SK-N-SH (cell line): ENCODE measurements around the gene ECI1. TPM values are rescaled to one million over a fixed set of nuclear protein-coding genes. Genes with fewer than 3 reads are reported as not detected.
A peak's percentile ranks its signal among the peaks of the same experiment; 100 is the strongest.
"Not testable (repeated sequence)": the region's sequence is repeated elsewhere in the genome, so short reads cannot be mapped to it uniquely, and the experiment has no call there.

Source experiments
- CTCF ChIA-PET: fragments of 300-600, 350-600 bp; formaldehyde crosslinking; extraction: SDS; loops from one replicate; lab custom pipeline; 2021; lab: Yijun Ruan, JAX
- POLR2A ChIA-PET: fragments of 350-600 bp; sonication (Branson Sonifier 250); formaldehyde crosslinking; extraction: SDS; loops from one replicate; lab custom pipeline; 2020; ENCODE audit warnings: antibody characterized with exemption, inconsistent platforms; lab: Yijun Ruan, JAX
- DNase-seq: peaks from one replicate; pipeline ENCODE4 v3.0.0; 2012
- H2AFZ ChIP-seq: fragments of 200-600 bp; sonication (generic); 2 replicates; pipeline ENCODE4 v1.8.1; 2016; ENCODE audit warnings: antibody characterized with exemption, mild to moderate bottlenecking, low read depth
- H3F3A ChIP-seq: fragments of 200-600 bp; sonication (generic); replicated peaks from 2 replicates; pipeline ENCODE3; 2016; ENCODE audit warnings: antibody characterized with exemption, mild to moderate bottlenecking; ENCODE audit not compliant: insufficient read depth
- H3K27ac ChIP-seq, 2 experiments: fragments of 200-500 bp in 1 of 2; fragments of 200-600 bp in 1 of 2; sonication (Bioruptor generic) in 1 of 2; sonication (generic), shearing (Covaris generic) in 1 of 2; 2 replicates each; pipeline versions ENCODE4 v1.5.1 to v1.6.1; 2014 to 2016; ENCODE audit warnings: low read depth in 2 of 2, inconsistent platforms in 1 of 2, low read length in 1 of 2, mild to moderate bottlenecking in 1 of 2, mixed read lengths in 1 of 2
- H3K27me3 ChIP-seq: fragments of 200-600 bp; sonication (generic), shearing (Covaris generic); 2 replicates; pipeline ENCODE4 v1.6.1; 2016; ENCODE audit warnings: mixed run types; ENCODE audit not compliant: insufficient read depth
- H3K36me3 ChIP-seq, 2 experiments: fragments of 200-500 bp in 1 of 2; fragments of 200-600 bp in 1 of 2; sonication (Bioruptor generic) in 1 of 2; sonication (generic) in 1 of 2; replicated peaks in 1 of 2; 2 replicates each; pipeline versions ENCODE3 to v1.5.1; 2014 to 2016; ENCODE audit warnings: low read length in 1 of 2, mild to moderate bottlenecking in 1 of 2; ENCODE audit not compliant: insufficient read depth in 2 of 2, control insufficient read depth in 1 of 2
- H3K4me1 ChIP-seq, 2 experiments: fragments of 200-500 bp in 1 of 2; fragments of 200-600 bp in 1 of 2; sonication (Bioruptor generic) in 1 of 2; sonication (generic), shearing (Covaris generic) in 1 of 2; 2 replicates each; pipeline versions ENCODE4 v1.5.1 to v1.6.1; 2014 to 2016; ENCODE audit warnings: low read depth in 1 of 2, low read length in 1 of 2, mixed run types in 1 of 2; ENCODE audit not compliant: insufficient read depth in 2 of 2, control insufficient read depth in 1 of 2
- H3K4me2 ChIP-seq: fragments of 200-600 bp; sonication (generic), shearing (Covaris generic); 2 replicates; pipeline ENCODE4 v1.6.1; 2017; ENCODE audit warnings: mixed run types
- H3K4me3 ChIP-seq, 2 experiments: fragments of 200-500 bp in 1 of 2; fragments of 200-600 bp in 1 of 2; sonication (Bioruptor generic) in 1 of 2; sonication (generic), shearing (Covaris generic) in 1 of 2; 2 replicates each; pipeline versions ENCODE4 v1.5.1 to v1.8.1; 2014 to 2016; ENCODE audit warnings: low read depth in 2 of 2, inconsistent platforms in 1 of 2, low read length in 1 of 2, mild to moderate bottlenecking in 1 of 2, mixed read lengths in 1 of 2, moderate library complexity in 1 of 2
- H3K79me2 ChIP-seq: fragments of 200-600 bp; sonication (generic); 2 replicates; pipeline ENCODE4 v1.8.1; 2017; ENCODE audit warnings: mild to moderate bottlenecking; ENCODE audit not compliant: insufficient read depth
- H3K9ac ChIP-seq: fragments of 200-600 bp; sonication (generic); 2 replicates; pipeline ENCODE4 v1.6.1; 2017; ENCODE audit warnings: mixed run types
- H3K9me2 ChIP-seq: fragments of 200-600 bp; sonication (generic); 2 replicates; pipeline ENCODE4 v1.6.1; 2017; ENCODE audit warnings: mixed run types
- H3K9me3 ChIP-seq: fragments of 200-600 bp; sonication (generic); 2 replicates; pipeline ENCODE4 v1.6.1; 2017; ENCODE audit warnings: mixed run types, mild to moderate bottlenecking, moderate library complexity
- H4K20me1 ChIP-seq: fragments of 200-600 bp; sonication (generic); 2 replicates; pipeline ENCODE4 v1.6.1; 2017; ENCODE audit warnings: mild to moderate bottlenecking, mixed run types; ENCODE audit not compliant: insufficient read depth
- CHD2 ChIP-seq: fragments of 150-350 bp; IDR thresholded peaks from 2 replicates; pipeline ENCODE4 v1.6.1; 2018; ENCODE audit warnings: low read length; ENCODE audit not compliant: partially characterized antibody
- EP300 ChIP-seq, 2 experiments: IDR thresholded peaks; 2 replicates each; pipeline versions ENCODE4 v1.4.0 to v1.6.1; 2012; ENCODE audit warnings: borderline replicate concordance in 1 of 2, low read depth in 1 of 2, low read length in 1 of 2
- GABPA ChIP-seq: IDR thresholded peaks from 2 replicates; pipeline ENCODE4 v1.4.0; 2012; ENCODE audit warnings: low read depth, mild to moderate bottlenecking
- GATA2 ChIP-seq: sonication (generic); formaldehyde crosslinking; IDR thresholded peaks from 2 replicates; pipeline ENCODE4 v1.5.0; 2020; ENCODE audit warnings: mild to moderate bottlenecking, missing genetic modification reagents
- MXI1 ChIP-seq: IDR thresholded peaks from 2 replicates; pipeline ENCODE4 v1.6.1; 2012; ENCODE audit warnings: mild to moderate bottlenecking, low read depth, low read length, improper control_type of control experiment
- WGBS: methylation state at CpG from one replicate; pipeline ENCODE4 v1.1.6; 2017; ENCODE audit warnings: low lambda C conversion rate; 5-methylcytosine and 5-hydroxymethylcytosine counted together
- polyA plus RNA-seq, 3 experiments: library from polyadenylated mRNA; depleted of rRNA; stranded (reverse); fragments of >200 nt; gene quantifications; 2 replicates each; pipeline ENCODE4 v1.2.3, GENCODE V29; 2012
- TF ChIP-seq, protein P1 (sequence below): IDR thresholded peaks from 2 replicates; pipeline ENCODE4 v1.6.1; 2012; ENCODE audit warnings: mild to moderate bottlenecking, low read depth, low read length, moderate library complexity
- TF ChIP-seq, protein P2 (sequence below): fragments of 150-350 bp; IDR thresholded peaks from 2 replicates; pipeline ENCODE4 v1.6.1; 2016; ENCODE audit warnings: mild to moderate bottlenecking, low read depth, low read length

ECI1 gene
- polyA plus RNA-seq, 1 of the 3 experiments (the other 2 are of a cell fraction): 61.8 TPM

DNA sequence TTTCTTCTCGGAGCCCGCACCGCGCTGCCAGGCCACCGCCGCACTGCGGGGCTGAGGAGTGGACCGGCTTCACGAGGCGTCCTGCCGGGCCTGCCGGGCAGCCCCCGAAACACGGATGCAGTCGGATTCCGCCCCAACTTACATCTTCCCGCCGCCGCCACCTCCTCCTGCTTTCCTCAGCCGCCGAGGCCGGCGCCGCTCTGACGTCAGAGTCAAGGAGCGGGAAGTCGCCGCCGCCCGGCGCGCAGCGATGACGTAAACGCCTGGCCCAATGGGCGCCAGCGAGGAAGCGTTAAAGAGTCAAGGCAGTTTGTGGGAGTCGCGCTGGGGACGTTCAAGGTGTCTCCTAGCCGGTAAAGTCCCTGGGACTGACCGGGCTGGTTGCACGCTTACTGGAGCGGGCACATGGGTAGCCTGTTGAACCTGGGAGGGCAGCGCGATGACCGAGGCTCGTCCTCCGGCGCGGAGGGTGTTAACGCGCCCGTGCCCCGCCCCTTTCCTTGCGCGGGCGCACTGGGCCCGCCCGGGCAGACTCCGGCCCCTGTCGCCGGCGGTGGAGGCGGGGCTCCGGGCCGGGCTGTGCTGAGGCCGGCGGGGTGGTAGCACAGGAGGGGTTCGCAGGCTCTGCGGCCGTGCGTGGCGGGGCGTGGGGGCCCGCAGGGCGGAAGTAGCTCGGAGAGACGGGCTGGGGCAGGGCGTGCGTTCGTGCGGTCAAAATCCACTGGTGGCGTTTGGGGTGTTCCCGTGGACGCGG is 16.7 kb upstream of the ECI1 start, which contains the start of gene RNPS1 (continued):
- TF ChIP-seq GATA2 (CRISPR knock-in tag) (no peak), CHD2 (no peak), EP300 (IDR thresholded peaks at IDR 0.05; ENCODE audit: borderline replicate concordance in 1 of 2, low read depth in 1 of 2, low read length in 1 of 2) (peak in 1 of 2 experiments; percentile 36; a peak in 1 of 4 replicates)
- TF ChIP-seq, protein P1, sequence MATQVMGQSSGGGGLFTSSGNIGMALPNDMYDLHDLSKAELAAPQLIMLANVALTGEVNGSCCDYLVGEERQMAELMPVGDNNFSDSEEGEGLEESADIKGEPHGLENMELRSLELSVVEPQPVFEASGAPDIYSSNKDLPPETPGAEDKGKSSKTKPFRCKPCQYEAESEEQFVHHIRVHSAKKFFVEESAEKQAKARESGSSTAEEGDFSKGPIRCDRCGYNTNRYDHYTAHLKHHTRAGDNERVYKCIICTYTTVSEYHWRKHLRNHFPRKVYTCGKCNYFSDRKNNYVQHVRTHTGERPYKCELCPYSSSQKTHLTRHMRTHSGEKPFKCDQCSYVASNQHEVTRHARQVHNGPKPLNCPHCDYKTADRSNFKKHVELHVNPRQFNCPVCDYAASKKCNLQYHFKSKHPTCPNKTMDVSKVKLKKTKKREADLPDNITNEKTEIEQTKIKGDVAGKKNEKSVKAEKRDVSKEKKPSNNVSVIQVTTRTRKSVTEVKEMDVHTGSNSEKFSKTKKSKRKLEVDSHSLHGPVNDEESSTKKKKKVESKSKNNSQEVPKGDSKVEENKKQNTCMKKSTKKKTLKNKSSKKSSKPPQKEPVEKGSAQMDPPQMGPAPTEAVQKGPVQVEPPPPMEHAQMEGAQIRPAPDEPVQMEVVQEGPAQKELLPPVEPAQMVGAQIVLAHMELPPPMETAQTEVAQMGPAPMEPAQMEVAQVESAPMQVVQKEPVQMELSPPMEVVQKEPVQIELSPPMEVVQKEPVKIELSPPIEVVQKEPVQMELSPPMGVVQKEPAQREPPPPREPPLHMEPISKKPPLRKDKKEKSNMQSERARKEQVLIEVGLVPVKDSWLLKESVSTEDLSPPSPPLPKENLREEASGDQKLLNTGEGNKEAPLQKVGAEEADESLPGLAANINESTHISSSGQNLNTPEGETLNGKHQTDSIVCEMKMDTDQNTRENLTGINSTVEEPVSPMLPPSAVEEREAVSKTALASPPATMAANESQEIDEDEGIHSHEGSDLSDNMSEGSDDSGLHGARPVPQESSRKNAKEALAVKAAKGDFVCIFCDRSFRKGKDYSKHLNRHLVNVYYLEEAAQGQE: no peak; the same call in 1 of the 2 replicates
- TF ChIP-seq, protein P2, sequence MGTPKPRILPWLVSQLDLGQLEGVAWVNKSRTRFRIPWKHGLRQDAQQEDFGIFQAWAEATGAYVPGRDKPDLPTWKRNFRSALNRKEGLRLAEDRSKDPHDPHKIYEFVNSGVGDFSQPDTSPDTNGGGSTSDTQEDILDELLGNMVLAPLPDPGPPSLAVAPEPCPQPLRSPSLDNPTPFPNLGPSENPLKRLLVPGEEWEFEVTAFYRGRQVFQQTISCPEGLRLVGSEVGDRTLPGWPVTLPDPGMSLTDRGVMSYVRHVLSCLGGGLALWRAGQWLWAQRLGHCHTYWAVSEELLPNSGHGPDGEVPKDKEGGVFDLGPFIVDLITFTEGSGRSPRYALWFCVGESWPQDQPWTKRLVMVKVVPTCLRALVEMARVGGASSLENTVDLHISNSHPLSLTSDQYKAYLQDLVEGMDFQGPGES: no peak

DNA sequence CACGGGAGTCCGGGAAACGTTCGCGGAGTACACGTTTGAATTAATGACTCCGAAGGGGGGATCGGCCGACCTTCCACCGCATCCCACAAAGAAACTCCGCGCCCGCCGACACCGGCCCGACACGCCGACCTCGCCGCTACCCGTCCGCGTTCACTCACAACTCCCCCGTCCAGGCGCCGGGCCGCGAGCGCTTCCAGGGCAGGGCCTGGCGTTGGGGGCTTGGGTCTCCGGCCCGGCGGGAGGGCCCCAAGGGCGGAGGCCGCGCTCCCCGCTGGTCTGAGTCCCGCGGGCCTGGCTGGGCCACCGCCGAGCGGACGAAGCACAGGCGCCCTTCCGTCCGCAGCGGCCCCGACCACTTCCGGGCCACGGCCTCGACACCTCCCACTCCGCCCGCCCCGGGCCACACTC is 16.1 kb upstream of the ECI1 start:
- Histone ChIP-seq H3K27ac (peak overlapping the region; percentile 98), H3K36me3 (peaks cover 31 to 34% of the 10 kb centered on the region in 2 experiments), H4K20me1 (peaks cover 55% of the 10 kb centered on the region), H3K4me2 (peak overlapping the region; percentile 97), H3K4me1 (peaks cover 12 to 25% of the 10 kb centered on the region in 2 experiments; a peak in 2 of 4 replicates), H2AFZ (peak overlapping the region; percentile 96; the same call in 1 of the 2 replicates), H3K79me2 (peaks cover 87% of the 10 kb centered on the region), H3K4me3 (peak overlapping the region; percentile 92 to 94), H3K9ac (peak overlapping the region; percentile 97)
- H3K9me3 ChIP-seq, H3K9me2 ChIP-seq, CTCF ChIA-PET, H3K27me3 ChIP-seq, POLR2A ChIA-PET, H3F3A ChIP-seq: not testable (repeated sequence)
- TF ChIP-seq GABPA (peak; percentile 75), MXI1 (peak; percentile 21; the same call in 1 of the 2 replicates)
- peak; percentile 82 for DNase-seq
- WGBS: 3% methylated on average over 16 of the region's 54 CpGs

- not testable (repeated sequence) for DNase-seq
- H4K20me1 ChIP-seq: peaks cover 62% of the 10 kb centered on the region
Measured at GRCh38 chr16:2266887-2267286, 15.5 kb upstream of the ECI1 start.

DNA sequence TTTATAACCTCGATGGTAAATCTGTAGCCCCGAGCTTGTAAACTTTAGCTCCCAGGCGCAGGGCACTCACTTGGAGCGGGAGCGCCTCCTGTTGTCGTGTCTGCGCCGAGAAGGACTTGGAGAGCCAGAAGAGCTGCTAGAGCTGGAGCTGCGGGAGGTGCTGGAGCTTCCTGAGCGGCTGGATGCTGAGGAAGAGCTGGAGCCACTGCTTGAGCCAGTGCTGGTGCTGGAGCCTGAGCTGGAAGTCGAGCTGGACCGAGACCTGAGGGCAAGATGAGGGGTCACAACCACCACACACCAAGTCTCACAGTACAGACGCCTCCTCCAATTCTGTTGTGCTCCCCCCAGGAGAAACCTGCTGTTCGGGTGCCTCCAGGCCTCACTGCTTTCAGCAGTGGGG is 11.6 kb upstream of the ECI1 start:
- H3K4me1 ChIP-seq, H3K9ac ChIP-seq, H3K4me2 ChIP-seq, DNase-seq, H3K27me3 ChIP-seq, H3K4me3 ChIP-seq, H3K27ac ChIP-seq, H3K9me3 ChIP-seq, H3K9me2 ChIP-seq, H2AFZ ChIP-seq: not testable (repeated sequence)
- POLR2A ChIA-PET: interaction anchor here (1.2 to 1.4 kb wide), 2 partner anchors 11 to 12 kb away, joined by 4 to 8 read pairs; partner anchors contain the start of gene ECI1
- CTCF ChIA-PET: interaction anchor here (0.8 to 2.3 kb wide), 2 partner anchors 11 to 12 kb away, joined by 3 to 9 read pairs; partner anchors contain the start of gene ECI1
- Histone ChIP-seq H3K36me3 (peaks cover 66 to 77% of the 10 kb centered on the region in 2 experiments), H3F3A (peaks cover 17% of the 10 kb centered on the region), H3K79me2 (peaks cover 98% of the 10 kb centered on the region), H4K20me1 (peaks cover 79% of the 10 kb centered on the region)
- 91% methylated on average over 11 of the region's 14 CpGs for WGBS

More at GRCh38 chr16:2266887-2267286, 15.5 kb upstream of the ECI1 start:
- H3K4me1 ChIP-seq: peaks cover 12 to 25% of the 10 kb centered on the region in 2 experiments; a peak in 2 of 4 replicates
- POLR2A ChIA-PET, H3K27ac ChIP-seq, CTCF ChIA-PET, H3K27me3 ChIP-seq, H3K9me3 ChIP-seq, H2AFZ ChIP-seq, H3K9me2 ChIP-seq: not testable (repeated sequence)
- peak overlapping the region; percentile 97 for H3K4me2 ChIP-seq
- H3K4me3 ChIP-seq: peak overlapping the region; percentile 92 to 94
- 0% methylated on average over 7 of the region's 12 CpGs for WGBS
- peaks cover 93% of the 10 kb centered on the region for H3K79me2 ChIP-seq
- H3K36me3 ChIP-seq: peaks cover 37 to 38% of the 10 kb centered on the region in 2 experiments
- peak overlapping the region; percentile 97 for H3K9ac ChIP-seq
- peaks cover 10% of the 10 kb centered on the region for H3F3A ChIP-seq
